ENCODE measurements around the gene HOMER1.

The HOMER1 gene

GRCh38 chr5:79484731-79485130, 29.2 kb downstream of the HOMER1 start:
- no peak for TF ChIP-seq CTCF (IDR thresholded peaks at IDR 0.05; ENCODE audit: control insufficient read depth, extremely low read depth, insufficient read depth)
- no peak overlapping the region for H3K4me3 ChIP-seq (ENCODE audit: low read depth, low read length)
- DNase-seq (ENCODE audit: low read depth): no peak

GRCh38 chr5:79481574-79481973, 32.4 kb downstream of the HOMER1 start:
- TF ChIP-seq CTCF (IDR thresholded peaks at IDR 0.05; ENCODE audit: control insufficient read depth, extremely low read depth, insufficient read depth): no peak
- DNase-seq (ENCODE audit: low read depth): no peak
- no peak overlapping the region for H3K4me3 ChIP-seq (ENCODE audit: low read depth, low read length)

- DNase-seq (ENCODE audit: low read depth): no peak
- no peak overlapping the region for H3K4me3 ChIP-seq (ENCODE audit: low read depth, low read length)
- no peak for TF ChIP-seq CTCF (IDR thresholded peaks at IDR 0.05; ENCODE audit: control insufficient read depth, extremely low read depth, insufficient read depth)
These were observed 32.9 kb downstream of the HOMER1 start for GRCh38 chr5:79480991-79481390.

GRCh38 chr5:79475152-79475466, 38.8 kb downstream of the HOMER1 start:
- DNase-seq (ENCODE audit: low read depth): no peak
- no peak for TF ChIP-seq CTCF (IDR thresholded peaks at IDR 0.05; ENCODE audit: control insufficient read depth, extremely low read depth, insufficient read depth)
- no peak overlapping the region for H3K4me3 ChIP-seq (ENCODE audit: low read depth, low read length)

GRCh38 chr5:79474367-79475151, 39.4 kb downstream of the HOMER1 start:
- H3K4me3 ChIP-seq (ENCODE audit: low read depth, low read length): no peak overlapping the region
- no peak for DNase-seq (ENCODE audit: low read depth)
- no peak for TF ChIP-seq CTCF (IDR thresholded peaks at IDR 0.05; ENCODE audit: control insufficient read depth, extremely low read depth, insufficient read depth)

- no peak for DNase-seq (ENCODE audit: low read depth)
- H3K4me3 ChIP-seq (ENCODE audit: low read depth, low read length): no peak overlapping the region
- TF ChIP-seq CTCF (IDR thresholded peaks at IDR 0.05; ENCODE audit: control insufficient read depth, extremely low read depth, insufficient read depth): no peak
These were observed 42.4 kb downstream of the HOMER1 start for GRCh38 chr5:79471556-79471955.

All from LNCaP clone FGC (cell line).